GM10266 (cell line): Measurements from ENCODE around the gene SCN4B.

ENCODE experiments used
- DNase-seq: peaks from one replicate; pipeline ENCODE4 v3.0.0; 2012; ENCODE audit errors: extremely low spot score
- CTCF ChIP-seq: IDR thresholded peaks from 2 replicates; pipeline ENCODE4 v1.5.1; 2012; ENCODE audit warnings: mild to moderate bottlenecking, low read depth; ENCODE audit not compliant: control insufficient read depth, insufficient read depth; ENCODE audit errors: missing control alignments

Gene SCN4B

GRCh38 chr11:118166641-118167040 lies 14.0 kb upstream of the SCN4B start:
- DNase-seq = no peak
- TF ChIP-seq CTCF = no peak

GRCh38 chr11:118164885-118165284 lies 12.3 kb upstream of the SCN4B start:
- no peak for DNase-seq
- no peak for TF ChIP-seq CTCF

GRCh38 chr11:118163494-118163893 lies 10.9 kb upstream of the SCN4B start:
- TF ChIP-seq CTCF = no peak

GRCh38 chr11:118162846-118163245 lies 10.2 kb upstream of the SCN4B start:
- TF ChIP-seq CTCF = no peak
- DNase-seq = no peak

More at GRCh38 chr11:118163494-118163893, 10.9 kb upstream of the SCN4B start:
- DNase-seq = no peak

GRCh38 chr11:118161786-118162185 lies 9.2 kb upstream of the SCN4B start:
- no peak for TF ChIP-seq CTCF
- no peak for DNase-seq

- no peak for DNase-seq
- TF ChIP-seq CTCF = no peak
These were observed 4.7 kb upstream of the SCN4B start for GRCh38 chr11:118157186-118157895.

GRCh38 chr11:118156531-118157185 lies 4.0 kb upstream of the SCN4B start:
- no peak for DNase-seq
- no peak for TF ChIP-seq CTCF
